H9 (cell line): ENCODE data around the gene PTMA. TPM values are rescaled to one million over a fixed set of nuclear protein-coding genes. Genes with fewer than 3 reads are reported as not detected.

Experiments used
- DNase-seq: peaks from one replicate; pipeline ENCODE4 v3.0.0-alpha.2; 2017
- H2AFZ ChIP-seq: one replicate; pipeline ENCODE4 v1.6.1; 2013; ENCODE audit warnings: mild to moderate bottlenecking, low read length, control low read depth, moderate library complexity
- H2AK5ac ChIP-seq: 2 replicates; pipeline ENCODE4 v1.6.1; 2013; ENCODE audit warnings: low read length, control low read depth, mixed read lengths; ENCODE audit not compliant: insufficient read length
- H2BK120ac ChIP-seq: one replicate; pipeline ENCODE4 v1.6.1; 2013; ENCODE audit warnings: low read depth, mild to moderate bottlenecking, low read length, control low read depth, inconsistent platforms; ENCODE audit not compliant: poor library complexity, severe bottlenecking
- H2BK12ac ChIP-seq: 2 replicates; pipeline ENCODE4 v1.6.1; 2013; ENCODE audit warnings: low read length, control low read depth, mixed read lengths, low read depth; ENCODE audit not compliant: insufficient read length
- H2BK15ac ChIP-seq: 2 replicates; pipeline ENCODE4 v1.6.1; 2013; ENCODE audit warnings: low read depth, low read length, control low read depth
- H2BK20ac ChIP-seq: one replicate; pipeline ENCODE4 v1.6.1; 2013; ENCODE audit warnings: low read depth, mild to moderate bottlenecking, low read length, control low read depth, inconsistent platforms; ENCODE audit not compliant: poor library complexity, severe bottlenecking
- H2BK5ac ChIP-seq: 2 replicates; pipeline ENCODE4 v1.6.1; 2013; ENCODE audit warnings: low read length, control low read depth, mixed read lengths; ENCODE audit not compliant: insufficient read length
- H3K14ac ChIP-seq: 2 replicates; pipeline ENCODE4 v1.6.1; 2013; ENCODE audit warnings: low read length, control low read depth; ENCODE audit not compliant: insufficient read depth
- H3K18ac ChIP-seq: 2 replicates; pipeline ENCODE4 v1.6.1; 2013; ENCODE audit warnings: low read depth, mild to moderate bottlenecking, mixed read lengths, low read length, control low read depth; ENCODE audit not compliant: insufficient read length
- H3K23ac ChIP-seq: 2 replicates; pipeline ENCODE4 v1.6.1; 2013; ENCODE audit warnings: low read length, control low read depth, mixed read lengths, low read depth; ENCODE audit not compliant: insufficient read length
- H3K23me2 ChIP-seq: 2 replicates; pipeline ENCODE4 v1.6.1; 2013; ENCODE audit warnings: low read depth, mild to moderate bottlenecking, mixed read lengths, low read length, control low read depth; ENCODE audit not compliant: insufficient read length, poor library complexity, severe bottlenecking
- H3K27ac ChIP-seq: 2 replicates; pipeline ENCODE4 v1.5.1; 2013; ENCODE audit warnings: low read length, control low read depth, mixed read lengths, low read depth; ENCODE audit not compliant: insufficient read length
- H3K27me3 ChIP-seq: 2 replicates; pipeline ENCODE4 v1.6.1; 2013; ENCODE audit warnings: low read length, control low read depth, inconsistent platforms; ENCODE audit not compliant: insufficient read depth
- H3K4ac ChIP-seq: 2 replicates; pipeline ENCODE4 v1.6.1; 2013; ENCODE audit warnings: low read depth, mild to moderate bottlenecking, control low read depth, inconsistent platforms, low read length, moderate library complexity
- H3K4me1 ChIP-seq: 2 replicates; pipeline ENCODE4 v1.6.1; 2013; ENCODE audit warnings: low read length, control low read depth, inconsistent platforms; ENCODE audit not compliant: insufficient read depth
- H3K4me2 ChIP-seq: 2 replicates; pipeline ENCODE4 v1.6.1; 2013; ENCODE audit warnings: low read length, control low read depth, mixed read lengths; ENCODE audit not compliant: insufficient read length, insufficient read depth
- H3K56ac ChIP-seq: 2 replicates; pipeline ENCODE4 v1.6.1; 2013; ENCODE audit warnings: low read depth, mild to moderate bottlenecking, mixed read lengths, low read length, control low read depth; ENCODE audit not compliant: insufficient read length
- H3K79me1 ChIP-seq: 2 replicates; pipeline ENCODE4 v1.6.1; 2013; ENCODE audit warnings: low read depth, mild to moderate bottlenecking, moderate library complexity, low read length, control low read depth, inconsistent platforms; ENCODE audit not compliant: insufficient read depth, poor library complexity, severe bottlenecking
- H3K79me2 ChIP-seq: 2 replicates; pipeline ENCODE4 v1.6.1; 2013; ENCODE audit warnings: low read length, control low read depth, inconsistent platforms; ENCODE audit not compliant: insufficient read depth
- H3K9ac ChIP-seq: 2 replicates; pipeline ENCODE4 v1.6.1; 2013; ENCODE audit warnings: low read length, control low read depth, mixed read lengths; ENCODE audit not compliant: insufficient read length; ENCODE audit errors: extremely low read depth
- H3K9me3 ChIP-seq: one replicate; pipeline ENCODE4 v1.6.1; 2013; ENCODE audit warnings: low read depth, low read length, inconsistent platforms; ENCODE audit not compliant: control insufficient read depth
- H3T11ph ChIP-seq: one replicate; pipeline ENCODE4 v1.6.1; 2013; ENCODE audit warnings: mild to moderate bottlenecking, low read length, control low read depth, inconsistent platforms
- H4K20me1 ChIP-seq: one replicate; pipeline ENCODE4 v1.6.1; 2013; ENCODE audit not compliant: control insufficient read depth, insufficient read length, insufficient read depth
- H4K5ac ChIP-seq: 2 replicates; pipeline ENCODE4 v1.6.1; 2013; ENCODE audit warnings: low read depth, mild to moderate bottlenecking, mixed read lengths, low read length, control low read depth; ENCODE audit not compliant: insufficient read length
- H4K8ac ChIP-seq: replicated peaks from 2 replicates; pipeline ENCODE4 v1.6.1; 2013; ENCODE audit warnings: low read length, control low read depth, mixed read lengths, low read depth; ENCODE audit not compliant: insufficient read length
- H4K91ac ChIP-seq: 2 replicates; pipeline ENCODE4 v1.6.1; 2013; ENCODE audit warnings: low read depth, mild to moderate bottlenecking, moderate library complexity, mixed read lengths, low read length, control low read depth; ENCODE audit not compliant: insufficient read length
- H3K27ac Mint-ChIP-seq, 3 experiments: 2 replicates in 2 of 3; 3 replicates in 1 of 3; pipeline ENCODE4 v1.8.0; 2020 to 2021; ENCODE audit warnings: mixed read lengths in 3 of 3, mild to moderate bottlenecking in 1 of 3, moderate library complexity in 1 of 3
- H3K27me3 Mint-ChIP-seq: 2 replicates; pipeline ENCODE4 v1.8.0; 2021; ENCODE audit warnings: low read depth, mild to moderate bottlenecking, moderate library complexity, mixed read lengths
- H3K36me3 Mint-ChIP-seq, 3 experiments: 2 replicates in 2 of 3; 3 replicates in 1 of 3; pipeline ENCODE4 v1.8.0; 2020 to 2021; ENCODE audit warnings: low read depth in 3 of 3, mixed read lengths in 3 of 3; ENCODE audit not compliant: insufficient read depth in 1 of 3
- H3K4me1 Mint-ChIP-seq, 2 experiments: 2 replicates each; pipeline ENCODE4 v1.8.0; 2020; ENCODE audit warnings: mixed read lengths in 2 of 2
- H3K4me3 Mint-ChIP-seq, 2 experiments: 2 replicates in 1 of 2; 3 replicates in 1 of 2; pipeline ENCODE4 v1.8.0; 2020 to 2021; ENCODE audit warnings: mild to moderate bottlenecking in 2 of 2, mixed read lengths in 2 of 2, moderate library complexity in 1 of 2
- H3K9me3 Mint-ChIP-seq, 2 experiments: 2 replicates in 1 of 2; 3 replicates in 1 of 2; pipeline ENCODE4 v1.8.0; 2020; ENCODE audit warnings: mild to moderate bottlenecking in 2 of 2, mixed read lengths in 2 of 2, moderate library complexity in 1 of 2
- WGBS: extraction: QIAGEN DNeasy Blood & Tissue Kit; methylation state at CpG from one replicate; pipeline ENCODE4 v1.1.7; 2013; ENCODE audit warnings: missing lambda C conversion rate, low lambda C conversion rate, mixed read lengths; ENCODE audit not compliant: insufficient read length; ENCODE audit errors: extremely low coverage; 5-methylcytosine and 5-hydroxymethylcytosine counted together
- total RNA-seq: library from RNA; stranded (reverse); gene quantifications from 2 replicates; pipeline ENCODE4 v1.2.1, GENCODE V29; 2021
- TF ChIP-seq, protein P1 (sequence below): fragments of 200-600 bp; sonication (generic); conservative IDR thresholded peaks from 3 replicates; pipeline ENCODE4 v1.8.0; 2021; ENCODE audit warnings: antibody characterized with exemption, mild to moderate bottlenecking

PTMA gene
- total RNA-seq, 1 experiment from 2014 or later, result 1,963 TPM

DNA sequence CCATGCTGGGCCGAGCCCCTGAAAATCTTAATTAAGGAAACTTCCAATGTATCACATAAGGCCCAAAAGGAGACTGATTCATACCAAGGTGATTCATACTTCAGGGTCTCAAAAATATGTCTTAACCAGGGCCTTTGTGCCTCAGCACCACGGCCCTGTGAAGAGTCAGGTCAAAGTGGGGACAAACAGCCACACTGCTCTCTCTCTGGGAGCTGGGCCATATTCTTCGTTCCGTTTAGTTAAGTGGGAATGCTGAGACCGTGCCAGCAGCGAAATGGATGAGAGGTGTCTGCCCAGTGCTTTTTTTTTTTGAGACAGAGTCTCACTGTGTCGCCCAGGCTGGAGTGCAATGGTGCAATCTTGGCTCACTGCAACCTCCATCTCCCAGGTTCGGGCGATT, 9.3 kb upstream of the PTMA start:
- no peak overlapping the region for H4K5ac ChIP-seq
- WGBS, result no CpG with 5 or more reads among the region's 9 CpGs
- no peak overlapping the region for H2AFZ ChIP-seq
- Mint-ChIP-seq H3K4me1 (peaks cover 3 to 5% of the 10 kb centered on the region in 2 experiments; a peak in 2 of 4 replicates), H3K36me3 (peaks cover 0 to 4% (median 0%) of the 10 kb centered on the region in 3 experiments; a peak in 4 of 7 replicates), H3K4me3 (no peak overlapping the region), H3K27ac (no peak overlapping the region), H3K27me3 (peaks cover 2% of the 10 kb centered on the region; the same call in 1 of the 2 replicates), H3K9me3 (no peaks in the 10 kb centered on the region)
- H3K79me2 ChIP-seq, result no peaks in the 10 kb centered on the region
- no peak overlapping the region for H4K91ac ChIP-seq
- H2BK20ac ChIP-seq, result no peak overlapping the region
- no peak for DNase-seq
- TF ChIP-seq, protein P1, sequence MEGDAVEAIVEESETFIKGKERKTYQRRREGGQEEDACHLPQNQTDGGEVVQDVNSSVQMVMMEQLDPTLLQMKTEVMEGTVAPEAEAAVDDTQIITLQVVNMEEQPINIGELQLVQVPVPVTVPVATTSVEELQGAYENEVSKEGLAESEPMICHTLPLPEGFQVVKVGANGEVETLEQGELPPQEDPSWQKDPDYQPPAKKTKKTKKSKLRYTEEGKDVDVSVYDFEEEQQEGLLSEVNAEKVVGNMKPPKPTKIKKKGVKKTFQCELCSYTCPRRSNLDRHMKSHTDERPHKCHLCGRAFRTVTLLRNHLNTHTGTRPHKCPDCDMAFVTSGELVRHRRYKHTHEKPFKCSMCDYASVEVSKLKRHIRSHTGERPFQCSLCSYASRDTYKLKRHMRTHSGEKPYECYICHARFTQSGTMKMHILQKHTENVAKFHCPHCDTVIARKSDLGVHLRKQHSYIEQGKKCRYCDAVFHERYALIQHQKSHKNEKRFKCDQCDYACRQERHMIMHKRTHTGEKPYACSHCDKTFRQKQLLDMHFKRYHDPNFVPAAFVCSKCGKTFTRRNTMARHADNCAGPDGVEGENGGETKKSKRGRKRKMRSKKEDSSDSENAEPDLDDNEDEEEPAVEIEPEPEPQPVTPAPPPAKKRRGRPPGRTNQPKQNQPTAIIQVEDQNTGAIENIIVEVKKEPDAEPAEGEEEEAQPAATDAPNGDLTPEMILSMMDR, result no peak
- no peak overlapping the region for H3T11ph ChIP-seq
- no peak overlapping the region for H4K8ac ChIP-seq
- no peak overlapping the region for H3K4ac ChIP-seq
- no peak overlapping the region for H3K23ac ChIP-seq
- no peaks in the 10 kb centered on the region for H3K23me2 ChIP-seq
- no peak overlapping the region for H2BK12ac ChIP-seq
- no peaks in the 10 kb centered on the region for H3K27me3 ChIP-seq
- no peaks in the 10 kb centered on the region for H4K20me1 ChIP-seq
- H2BK15ac ChIP-seq, result no peak overlapping the region
- no peak overlapping the region for H3K27ac ChIP-seq
- no peak overlapping the region for H2BK5ac ChIP-seq
- H3K14ac ChIP-seq, result no peak overlapping the region
- H3K56ac ChIP-seq, result no peak overlapping the region
- H3K4me1 ChIP-seq, result no peaks in the 10 kb centered on the region
- no peaks in the 10 kb centered on the region for H3K79me1 ChIP-seq
- H3K9ac ChIP-seq, result no peak overlapping the region
- no peak overlapping the region for H3K18ac ChIP-seq
- no peak overlapping the region for H2AK5ac ChIP-seq
- H2BK120ac ChIP-seq, result no peak overlapping the region
- no peak overlapping the region for H3K4me2 ChIP-seq
- H3K9me3 ChIP-seq, result no peaks in the 10 kb centered on the region
